ENCODE results near the gene FAM222B.

DNA sequence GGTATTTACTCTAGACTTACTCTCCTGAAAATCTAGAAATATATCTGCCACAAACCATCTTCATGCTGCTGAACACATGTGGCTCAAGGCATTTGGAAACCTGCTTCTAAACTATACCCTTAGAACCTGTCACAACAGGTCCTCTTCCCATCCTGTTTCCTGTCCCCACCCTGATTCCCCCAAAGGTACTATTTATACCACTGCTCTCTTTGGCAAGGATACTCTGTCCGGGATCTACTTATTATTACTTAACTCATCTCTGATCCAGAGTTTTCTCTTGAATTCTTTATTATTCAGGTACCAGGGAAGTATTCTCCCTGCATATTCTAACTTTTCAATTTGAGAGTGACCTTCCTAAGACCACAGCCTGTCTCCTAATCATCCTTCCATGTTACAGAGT, 65.4 kb downstream of the FAM222B start:
- TF ChIP-seq, protein P1, sequence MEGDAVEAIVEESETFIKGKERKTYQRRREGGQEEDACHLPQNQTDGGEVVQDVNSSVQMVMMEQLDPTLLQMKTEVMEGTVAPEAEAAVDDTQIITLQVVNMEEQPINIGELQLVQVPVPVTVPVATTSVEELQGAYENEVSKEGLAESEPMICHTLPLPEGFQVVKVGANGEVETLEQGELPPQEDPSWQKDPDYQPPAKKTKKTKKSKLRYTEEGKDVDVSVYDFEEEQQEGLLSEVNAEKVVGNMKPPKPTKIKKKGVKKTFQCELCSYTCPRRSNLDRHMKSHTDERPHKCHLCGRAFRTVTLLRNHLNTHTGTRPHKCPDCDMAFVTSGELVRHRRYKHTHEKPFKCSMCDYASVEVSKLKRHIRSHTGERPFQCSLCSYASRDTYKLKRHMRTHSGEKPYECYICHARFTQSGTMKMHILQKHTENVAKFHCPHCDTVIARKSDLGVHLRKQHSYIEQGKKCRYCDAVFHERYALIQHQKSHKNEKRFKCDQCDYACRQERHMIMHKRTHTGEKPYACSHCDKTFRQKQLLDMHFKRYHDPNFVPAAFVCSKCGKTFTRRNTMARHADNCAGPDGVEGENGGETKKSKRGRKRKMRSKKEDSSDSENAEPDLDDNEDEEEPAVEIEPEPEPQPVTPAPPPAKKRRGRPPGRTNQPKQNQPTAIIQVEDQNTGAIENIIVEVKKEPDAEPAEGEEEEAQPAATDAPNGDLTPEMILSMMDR (tag by site-specific recombination; IDR thresholded peaks at IDR 0.05): no peak
- TF ChIP-seq ZNF670 (tag by site-specific recombination; IDR thresholded peaks at IDR 0.05; ENCODE audit: low read depth) (no peak), MEIS1 (CRISPR knock-in tag; IDR thresholded peaks at IDR 0.05; ENCODE audit: borderline replicate concordance) (no peak)
- TF ChIP-seq, protein P2, sequence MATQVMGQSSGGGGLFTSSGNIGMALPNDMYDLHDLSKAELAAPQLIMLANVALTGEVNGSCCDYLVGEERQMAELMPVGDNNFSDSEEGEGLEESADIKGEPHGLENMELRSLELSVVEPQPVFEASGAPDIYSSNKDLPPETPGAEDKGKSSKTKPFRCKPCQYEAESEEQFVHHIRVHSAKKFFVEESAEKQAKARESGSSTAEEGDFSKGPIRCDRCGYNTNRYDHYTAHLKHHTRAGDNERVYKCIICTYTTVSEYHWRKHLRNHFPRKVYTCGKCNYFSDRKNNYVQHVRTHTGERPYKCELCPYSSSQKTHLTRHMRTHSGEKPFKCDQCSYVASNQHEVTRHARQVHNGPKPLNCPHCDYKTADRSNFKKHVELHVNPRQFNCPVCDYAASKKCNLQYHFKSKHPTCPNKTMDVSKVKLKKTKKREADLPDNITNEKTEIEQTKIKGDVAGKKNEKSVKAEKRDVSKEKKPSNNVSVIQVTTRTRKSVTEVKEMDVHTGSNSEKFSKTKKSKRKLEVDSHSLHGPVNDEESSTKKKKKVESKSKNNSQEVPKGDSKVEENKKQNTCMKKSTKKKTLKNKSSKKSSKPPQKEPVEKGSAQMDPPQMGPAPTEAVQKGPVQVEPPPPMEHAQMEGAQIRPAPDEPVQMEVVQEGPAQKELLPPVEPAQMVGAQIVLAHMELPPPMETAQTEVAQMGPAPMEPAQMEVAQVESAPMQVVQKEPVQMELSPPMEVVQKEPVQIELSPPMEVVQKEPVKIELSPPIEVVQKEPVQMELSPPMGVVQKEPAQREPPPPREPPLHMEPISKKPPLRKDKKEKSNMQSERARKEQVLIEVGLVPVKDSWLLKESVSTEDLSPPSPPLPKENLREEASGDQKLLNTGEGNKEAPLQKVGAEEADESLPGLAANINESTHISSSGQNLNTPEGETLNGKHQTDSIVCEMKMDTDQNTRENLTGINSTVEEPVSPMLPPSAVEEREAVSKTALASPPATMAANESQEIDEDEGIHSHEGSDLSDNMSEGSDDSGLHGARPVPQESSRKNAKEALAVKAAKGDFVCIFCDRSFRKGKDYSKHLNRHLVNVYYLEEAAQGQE (tag by site-specific recombination; IDR thresholded peaks at IDR 0.05): no peak
- TF ChIP-seq, protein P3, sequence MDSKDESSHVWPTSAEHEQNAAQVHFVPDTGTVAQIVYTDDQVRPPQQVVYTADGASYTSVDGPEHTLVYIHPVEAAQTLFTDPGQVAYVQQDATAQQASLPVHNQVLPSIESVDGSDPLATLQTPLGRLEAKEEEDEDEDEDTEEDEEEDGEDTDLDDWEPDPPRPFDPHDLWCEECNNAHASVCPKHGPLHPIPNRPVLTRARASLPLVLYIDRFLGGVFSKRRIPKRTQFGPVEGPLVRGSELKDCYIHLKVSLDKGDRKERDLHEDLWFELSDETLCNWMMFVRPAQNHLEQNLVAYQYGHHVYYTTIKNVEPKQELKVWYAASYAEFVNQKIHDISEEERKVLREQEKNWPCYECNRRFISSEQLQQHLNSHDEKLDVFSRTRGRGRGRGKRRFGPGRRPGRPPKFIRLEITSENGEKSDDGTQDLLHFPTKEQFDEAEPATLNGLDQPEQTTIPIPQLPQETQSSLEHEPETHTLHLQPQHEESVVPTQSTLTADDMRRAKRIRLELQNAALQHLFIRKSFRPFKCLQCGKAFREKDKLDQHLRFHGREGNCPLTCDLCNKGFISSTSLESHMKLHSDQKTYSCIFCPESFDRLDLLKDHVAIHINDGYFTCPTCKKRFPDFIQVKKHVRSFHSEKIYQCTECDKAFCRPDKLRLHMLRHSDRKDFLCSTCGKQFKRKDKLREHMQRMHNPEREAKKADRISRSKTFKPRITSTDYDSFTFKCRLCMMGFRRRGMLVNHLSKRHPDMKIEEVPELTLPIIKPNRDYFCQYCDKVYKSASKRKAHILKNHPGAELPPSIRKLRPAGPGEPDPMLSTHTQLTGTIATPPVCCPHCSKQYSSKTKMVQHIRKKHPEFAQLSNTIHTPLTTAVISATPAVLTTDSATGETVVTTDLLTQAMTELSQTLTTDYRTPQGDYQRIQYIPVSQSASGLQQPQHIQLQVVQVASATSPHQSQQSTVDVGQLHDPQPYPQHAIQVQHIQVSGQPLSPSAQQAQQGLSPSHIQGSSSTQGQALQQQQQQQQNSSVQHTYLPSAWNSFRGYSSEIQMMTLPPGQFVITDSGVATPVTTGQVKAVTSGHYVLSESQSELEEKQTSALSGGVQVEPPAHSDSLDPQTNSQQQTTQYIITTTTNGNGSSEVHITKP (tag by site-specific recombination; IDR thresholded peaks at IDR 0.05): no peak

Measured in HEK293 (cell line).